HCT116 (cell line): Measurements from ENCODE around the gene ZNF561. TPM values are rescaled to one million over a fixed set of nuclear protein-coding genes. Genes with fewer than 3 reads are reported as not detected.

ENCODE experiments used
- ATAC-seq: fragments of 200-7000 bp; cut with Tn5 transposase; 2 replicates; pipeline ENCODE4 v1.9.1; 2020; ENCODE audit warnings: mild to moderate bottlenecking, moderate library complexity
- BruUV-seq: library from RNA; stranded (reverse); fragments of 400-500 nt; replicated peaks from 2 replicates; lab custom pipeline; 2021; lab: Mats Ljungman, UMichigan
- CTCF ChIA-PET: fragments of 300-600 bp; sonication (Branson Sonifier 250); formaldehyde crosslinking; loops from one replicate; lab custom pipeline; 2021; ENCODE audit warnings: antibody characterized with exemption; lab: Charles Lee
- POLR2A ChIA-PET: fragments of 300-600, 350-600 bp; sonication (Branson Sonifier 250); formaldehyde crosslinking; loops from one replicate; lab custom pipeline; 2021; ENCODE audit warnings: antibody characterized with exemption; lab: Charles Lee
- RAD21 ChIA-PET, 2 experiments: fragments of 300-600 bp; sonication (Branson Sonifier 250); formaldehyde crosslinking; loops; one replicate each; lab custom pipeline; 2023; ENCODE audit warnings: low total read pairs in 2 of 2; ENCODE audit not compliant: uncharacterized antibody in 2 of 2, unreplicated experiment in 2 of 2, low non-redundant PET in 1 of 2; lab: Charles Lee
- DNase-seq: peaks from one replicate; pipeline ENCODE4 v3.0.0-alpha.2; 2010; ENCODE audit warnings: low read depth, low spot score
- H2AFZ ChIP-seq: fragments of 200-600 bp; shearing (Covaris generic), sonication (generic); 2 replicates; pipeline ENCODE4 v1.6.1; 2017; ENCODE audit warnings: low read depth, mixed run types, mixed read lengths, antibody characterized with exemption, low read length; ENCODE audit not compliant: poor library complexity, severe bottlenecking
- H3K27ac ChIP-seq: 2 replicates; pipeline ENCODE4 v1.5.1; 2012; ENCODE audit warnings: low read depth, low read length
- H3K27me3 ChIP-seq: fragments of 200-600 bp; sonication (generic); 2 replicates; pipeline ENCODE4 v1.6.1; 2016; ENCODE audit warnings: mixed run types, low read length, mixed read lengths; ENCODE audit not compliant: insufficient read depth
- H3K36me3 ChIP-seq, 2 experiments: fragments of 200-500 bp in 1 of 2; fragments of 200-600 bp in 1 of 2; sonication (Bioruptor generic) in 1 of 2; sonication (generic) in 1 of 2; 2 replicates each; pipeline versions ENCODE4 v1.5.1 to v1.6.1; 2014 to 2016; ENCODE audit warnings: low read length in 2 of 2, inconsistent platforms in 1 of 2, mixed read lengths in 1 of 2, mixed run types in 1 of 2; ENCODE audit not compliant: insufficient read depth in 2 of 2, control insufficient read depth in 1 of 2
- H3K4me1 ChIP-seq, 2 experiments: fragments of 200-600 bp in 1 of 2; sonication (generic) in 1 of 2; 2 replicates each; pipeline versions ENCODE4 v1.5.1 to v1.6.1; 2012 to 2017; ENCODE audit warnings: low read length in 2 of 2, inconsistent platforms in 1 of 2, mild to moderate bottlenecking in 1 of 2, mixed read lengths in 1 of 2, mixed run types in 1 of 2, moderate library complexity in 1 of 2; ENCODE audit not compliant: insufficient read depth in 2 of 2, control insufficient read depth in 1 of 2
- H3K4me2 ChIP-seq: fragments of 200-600 bp; sonication (generic); 2 replicates; pipeline ENCODE4 v1.6.1; 2017; ENCODE audit warnings: mixed run types, low read length, mixed read lengths
- H3K4me3 ChIP-seq, 2 experiments: fragments of 200-600 bp in 1 of 2; sonication (generic) in 1 of 2; replicated peaks in 1 of 2; 2 replicates each; pipeline ENCODE4 v1.5.1; 2011 to 2016; ENCODE audit warnings: low read length in 2 of 2, control low read depth in 1 of 2, low read depth in 1 of 2, mild to moderate bottlenecking in 1 of 2, mixed read lengths in 1 of 2, mixed run types in 1 of 2
- H3K79me2 ChIP-seq: fragments of 200-600 bp; sonication (generic); 2 replicates; pipeline ENCODE4 v1.6.1; 2017; ENCODE audit warnings: mild to moderate bottlenecking, mixed run types, low read length, moderate library complexity, mixed read lengths; ENCODE audit not compliant: insufficient read depth
- H3K9ac ChIP-seq: fragments of 200-600 bp; sonication (generic); 2 replicates; pipeline ENCODE4 v1.6.1; 2016; ENCODE audit warnings: low read length, mixed read lengths
- H3K9me2 ChIP-seq: fragments of 200-600 bp; sonication (generic), shearing (Covaris generic); 2 replicates; pipeline ENCODE4 v1.6.1; 2017; ENCODE audit warnings: mixed run types, mild to moderate bottlenecking, moderate library complexity; ENCODE audit not compliant: insufficient read depth
- H3K9me3 ChIP-seq, 2 experiments: fragments of 200-500 bp in 1 of 2; fragments of 200-600 bp in 1 of 2; sonication (Bioruptor generic) in 1 of 2; sonication (generic) in 1 of 2; 2 replicates each; pipeline ENCODE4 v1.6.1; 2014 to 2017; ENCODE audit warnings: low read length in 2 of 2, mixed read lengths in 2 of 2, inconsistent platforms in 1 of 2, low read depth in 1 of 2, mild to moderate bottlenecking in 1 of 2, mixed run types in 1 of 2, moderate library complexity in 1 of 2; ENCODE audit not compliant: control insufficient read depth in 1 of 2, insufficient read depth in 1 of 2
- H4K20me1 ChIP-seq: fragments of 200-600 bp; sonication (generic), shearing (Covaris generic); 2 replicates; pipeline ENCODE4 v1.6.1; 2017; ENCODE audit warnings: mixed run types, mild to moderate bottlenecking, moderate library complexity; ENCODE audit not compliant: insufficient read depth
- EZH2 ChIP-seq: fragments of 200-600 bp; sonication (generic); IDR thresholded peaks from 2 replicates; pipeline ENCODE4 v1.6.1; 2017; ENCODE audit warnings: antibody characterized with exemption, mixed run types
- FOSL1 ChIP-seq: IDR thresholded peaks from 2 replicates; pipeline ENCODE4 v1.6.1; 2012; ENCODE audit warnings: low read depth
- JUND ChIP-seq: IDR thresholded peaks from 2 replicates; pipeline ENCODE4 v1.6.1; 2012
- POLR2A ChIP-seq: IDR thresholded peaks from 2 replicates; pipeline ENCODE4 v1.7.0; 2011; ENCODE audit warnings: borderline replicate concordance; ENCODE audit not compliant: insufficient read depth, insufficient read length; ENCODE audit errors: extremely low read depth
- POLR2AphosphoS5 ChIP-seq: IDR thresholded peaks from 2 replicates; pipeline ENCODE4 v1.6.1; 2011; ENCODE audit warnings: mild to moderate bottlenecking, low read depth, low read length, moderate library complexity
- SIN3A ChIP-seq: IDR thresholded peaks from 2 replicates; pipeline ENCODE4 v1.6.1; 2012; ENCODE audit warnings: low read depth
- SP1 ChIP-seq: IDR thresholded peaks from 2 replicates; pipeline ENCODE4 v1.6.1; 2012; ENCODE audit warnings: low read depth
- SRF ChIP-seq: IDR thresholded peaks from 2 replicates; pipeline ENCODE4 v1.6.1; 2012; ENCODE audit warnings: low read depth
- TCF7L2 ChIP-seq: IDR thresholded peaks from 2 replicates; pipeline ENCODE4 v1.7.0; 2011; ENCODE audit warnings: borderline replicate concordance, inconsistent platforms; ENCODE audit not compliant: insufficient read depth, insufficient read length; ENCODE audit errors: extremely low read depth
- ZBTB33 ChIP-seq: IDR thresholded peaks from 2 replicates; pipeline ENCODE4 v1.6.1; 2011; ENCODE audit warnings: mild to moderate bottlenecking, low read length, moderate library complexity; ENCODE audit not compliant: insufficient replicate concordance; ENCODE audit errors: extremely low read depth
- ZNF274 ChIP-seq: fragments of 200-500 bp; sonication (Bioruptor generic); IDR thresholded peaks from 2 replicates; pipeline ENCODE4 v1.6.1; 2014; ENCODE audit warnings: mild to moderate bottlenecking, low read depth, low read length, inconsistent platforms
- intact Hi-C: fragments of 100-400 bp; cut with micrococcal nuclease; formaldehyde crosslinking; loops from 2 replicates; pipeline ENCODE4 v1.10.0; 2022
- total RNA-seq: library from RNA; stranded (reverse); gene quantifications from one replicate; pipeline ENCODE4 v1.2.1, GENCODE V29; 2021; ENCODE audit not compliant: unreplicated experiment
- TF ChIP-seq, protein P1 (sequence below): IDR thresholded peaks from 2 replicates; pipeline ENCODE4 v1.6.1; 2012
- TF ChIP-seq, protein P2 (sequence below), 3 experiments: fragments of 200-600 bp in 1 of 3; sonication (generic) in 1 of 3; IDR thresholded peaks in 2 of 3; conservative IDR thresholded peaks in 1 of 3; 2 replicates each; pipeline ENCODE4 v1.5.1; 2012 to 2017; ENCODE audit warnings: low read depth in 2 of 3, low read length in 2 of 3, antibody characterized with exemption in 1 of 3, borderline replicate concordance in 1 of 3, control low read depth in 1 of 3, mild to moderate bottlenecking in 1 of 3, mixed read lengths in 1 of 3, mixed run types in 1 of 3, moderate library complexity in 1 of 3; ENCODE audit not compliant: insufficient read depth in 1 of 3
- TF ChIP-seq, protein P3 (sequence below): IDR thresholded peaks from 2 replicates; pipeline ENCODE4 v1.6.1; 2012

ZNF561 gene
- total RNA-seq, 1 experiment from 2014 or later, result 31.3 TPM

DNA sequence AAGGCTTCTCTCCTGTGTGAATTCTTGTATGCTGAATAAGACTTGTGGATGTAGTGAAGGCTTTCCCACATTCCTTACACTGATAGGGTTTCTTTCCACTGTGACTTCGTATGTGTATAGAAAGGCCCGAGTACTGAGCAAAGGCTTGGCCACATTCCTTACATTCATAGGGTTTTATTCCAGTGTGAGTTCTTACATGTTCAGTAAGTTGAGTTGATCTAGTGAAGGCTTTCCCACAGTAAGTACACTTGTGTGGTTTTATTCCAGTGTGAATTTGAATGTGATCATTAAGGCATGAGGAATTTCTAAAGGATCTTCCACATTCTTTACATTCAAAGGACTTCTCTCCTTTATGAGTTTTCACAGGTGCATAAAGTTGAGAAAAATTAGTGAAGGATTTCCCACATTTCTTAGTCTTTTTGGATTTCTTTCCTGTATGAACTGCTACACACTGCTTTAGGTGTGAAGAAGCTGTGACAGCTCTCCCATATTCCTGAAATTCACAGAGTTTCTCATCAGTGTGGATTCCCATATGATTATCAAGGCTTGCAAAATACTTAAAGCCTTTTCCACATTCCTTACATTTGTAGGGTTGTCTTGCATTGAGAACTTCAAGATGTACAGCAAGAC, 10.4 kb downstream of the ZNF561 start:
- Histone ChIP-seq H3K4me1 (no peaks in the 10 kb centered on the region), H3K4me2 (no peak overlapping the region), H4K20me1 (no peaks in the 10 kb centered on the region), H3K4me3 (no peak overlapping the region), H3K9me3 (peaks cover 10 to 26% of the 10 kb centered on the region in 2 experiments; a peak in 3 of 4 replicates), H3K27me3 (no peaks in the 10 kb centered on the region), H3K36me3 (peaks cover 40 to 59% of the 10 kb centered on the region in 2 experiments)
- no peak for DNase-seq
- TSS peak; percentile 26 for BruUV-seq
- ChIA-PET CTCF (no interaction called here), POLR2A (no interaction called here)
- TF ChIP-seq ZNF274, result peak; percentile 39; the same call in 1 of the 2 replicates
- TF ChIP-seq, protein P1, sequence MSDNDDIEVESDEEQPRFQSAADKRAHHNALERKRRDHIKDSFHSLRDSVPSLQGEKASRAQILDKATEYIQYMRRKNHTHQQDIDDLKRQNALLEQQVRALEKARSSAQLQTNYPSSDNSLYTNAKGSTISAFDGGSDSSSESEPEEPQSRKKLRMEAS, result no peak
- TF ChIP-seq, all 23 proteins: peak for 1
- RAD21 ChIA-PET, result no interaction called here
- intact Hi-C loops, result no loop called here
- no peaks in the 10 kb centered on the region for H3K79me2 ChIP-seq
- H3K27ac ChIP-seq, result no peak overlapping the region
- no peak for ATAC-seq
- no peaks in the 10 kb centered on the region for H3K9me2 ChIP-seq
- H3K9ac ChIP-seq, result no peak overlapping the region
- no peak overlapping the region for H2AFZ ChIP-seq

- no peaks in the 10 kb centered on the region for H3K79me2 ChIP-seq
- H3K9me2 ChIP-seq, result no peaks in the 10 kb centered on the region
- H3K4me2 ChIP-seq, result no peak overlapping the region
- H3K27ac ChIP-seq, result no peak overlapping the region
- no TSS peak for BruUV-seq
- no peaks in the 10 kb centered on the region for H3K4me1 ChIP-seq
- TF ChIP-seq TCF7L2 (no peak), ZBTB33 (no peak), POLR2AphosphoS5 (no peak), POLR2A (no peak), SRF (no peak), FOSL1 (no peak), JUND (no peak), SIN3A (no peak), EZH2 (no peak), SP1 (no peak)
- TF ChIP-seq, protein P2, sequence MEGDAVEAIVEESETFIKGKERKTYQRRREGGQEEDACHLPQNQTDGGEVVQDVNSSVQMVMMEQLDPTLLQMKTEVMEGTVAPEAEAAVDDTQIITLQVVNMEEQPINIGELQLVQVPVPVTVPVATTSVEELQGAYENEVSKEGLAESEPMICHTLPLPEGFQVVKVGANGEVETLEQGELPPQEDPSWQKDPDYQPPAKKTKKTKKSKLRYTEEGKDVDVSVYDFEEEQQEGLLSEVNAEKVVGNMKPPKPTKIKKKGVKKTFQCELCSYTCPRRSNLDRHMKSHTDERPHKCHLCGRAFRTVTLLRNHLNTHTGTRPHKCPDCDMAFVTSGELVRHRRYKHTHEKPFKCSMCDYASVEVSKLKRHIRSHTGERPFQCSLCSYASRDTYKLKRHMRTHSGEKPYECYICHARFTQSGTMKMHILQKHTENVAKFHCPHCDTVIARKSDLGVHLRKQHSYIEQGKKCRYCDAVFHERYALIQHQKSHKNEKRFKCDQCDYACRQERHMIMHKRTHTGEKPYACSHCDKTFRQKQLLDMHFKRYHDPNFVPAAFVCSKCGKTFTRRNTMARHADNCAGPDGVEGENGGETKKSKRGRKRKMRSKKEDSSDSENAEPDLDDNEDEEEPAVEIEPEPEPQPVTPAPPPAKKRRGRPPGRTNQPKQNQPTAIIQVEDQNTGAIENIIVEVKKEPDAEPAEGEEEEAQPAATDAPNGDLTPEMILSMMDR (IDR thresholded peaks at IDR 0.05 in 2 of 3, conservative IDR thresholded peaks at IDR 0.05 in 1 of 3; ENCODE audit: borderline replicate concordance in 1 of 3, insufficient read depth in 1 of 3, low read depth in 2 of 3, low read length in 2 of 3), result no peak
- TF ChIP-seq, protein P3, sequence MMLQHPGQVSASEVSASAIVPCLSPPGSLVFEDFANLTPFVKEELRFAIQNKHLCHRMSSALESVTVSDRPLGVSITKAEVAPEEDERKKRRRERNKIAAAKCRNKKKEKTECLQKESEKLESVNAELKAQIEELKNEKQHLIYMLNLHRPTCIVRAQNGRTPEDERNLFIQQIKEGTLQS, result no peak
- TF ChIP-seq, protein P1, result no peak
- TF ChIP-seq, all 23 proteins: peak for 0
- H3K27me3 ChIP-seq, result no peaks in the 10 kb centered on the region
- CTCF ChIA-PET, result no interaction called here
- DNase-seq (no peak), ATAC-seq (no peak)
- intact Hi-C loops, result loop anchor here (10.0 kb wide), 1 partner anchor 606 kb away; no protein-coding TSS in a partner anchor
- POLR2A ChIA-PET, result no interaction called here
- no peak overlapping the region for H2AFZ ChIP-seq
- no peak overlapping the region for H3K4me3 ChIP-seq
- no peaks in the 10 kb centered on the region for H4K20me1 ChIP-seq
- RAD21 ChIA-PET, result no interaction called here
- H3K9me3 ChIP-seq, result peaks cover 10 to 26% of the 10 kb centered on the region in 2 experiments; a peak in 3 of 4 replicates
- peaks cover 27 to 44% of the 10 kb centered on the region in 2 experiments for H3K36me3 ChIP-seq
- no peak overlapping the region for H3K9ac ChIP-seq
These were observed 12.1 kb downstream of the ZNF561 start for GRCh38 chr19:9608912-9609311.
